ENCODE data around the gene LRRC10B.

Gene LRRC10B

DNA sequence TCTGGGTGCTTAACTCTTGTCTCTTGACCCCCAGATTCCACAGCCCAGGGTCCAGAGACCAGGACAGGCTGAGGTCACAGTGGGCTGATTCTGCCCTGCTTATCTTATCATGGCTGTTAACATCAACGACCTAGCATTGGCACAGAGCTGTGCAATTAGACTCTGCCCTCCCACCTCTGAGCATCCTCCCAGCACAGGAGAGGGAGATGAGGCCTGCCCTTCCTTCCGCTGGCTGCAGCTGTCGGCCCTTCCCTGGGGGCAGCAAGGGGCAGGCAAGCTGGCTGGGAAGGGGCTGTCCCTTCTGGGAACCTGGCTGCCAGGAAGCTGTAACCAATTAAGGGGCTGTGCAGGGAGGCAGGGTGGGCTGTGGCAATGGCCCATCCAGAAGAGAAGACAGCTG, 22.5 kb downstream of the LRRC10B start:
- no peak for DNase-seq

DNA sequence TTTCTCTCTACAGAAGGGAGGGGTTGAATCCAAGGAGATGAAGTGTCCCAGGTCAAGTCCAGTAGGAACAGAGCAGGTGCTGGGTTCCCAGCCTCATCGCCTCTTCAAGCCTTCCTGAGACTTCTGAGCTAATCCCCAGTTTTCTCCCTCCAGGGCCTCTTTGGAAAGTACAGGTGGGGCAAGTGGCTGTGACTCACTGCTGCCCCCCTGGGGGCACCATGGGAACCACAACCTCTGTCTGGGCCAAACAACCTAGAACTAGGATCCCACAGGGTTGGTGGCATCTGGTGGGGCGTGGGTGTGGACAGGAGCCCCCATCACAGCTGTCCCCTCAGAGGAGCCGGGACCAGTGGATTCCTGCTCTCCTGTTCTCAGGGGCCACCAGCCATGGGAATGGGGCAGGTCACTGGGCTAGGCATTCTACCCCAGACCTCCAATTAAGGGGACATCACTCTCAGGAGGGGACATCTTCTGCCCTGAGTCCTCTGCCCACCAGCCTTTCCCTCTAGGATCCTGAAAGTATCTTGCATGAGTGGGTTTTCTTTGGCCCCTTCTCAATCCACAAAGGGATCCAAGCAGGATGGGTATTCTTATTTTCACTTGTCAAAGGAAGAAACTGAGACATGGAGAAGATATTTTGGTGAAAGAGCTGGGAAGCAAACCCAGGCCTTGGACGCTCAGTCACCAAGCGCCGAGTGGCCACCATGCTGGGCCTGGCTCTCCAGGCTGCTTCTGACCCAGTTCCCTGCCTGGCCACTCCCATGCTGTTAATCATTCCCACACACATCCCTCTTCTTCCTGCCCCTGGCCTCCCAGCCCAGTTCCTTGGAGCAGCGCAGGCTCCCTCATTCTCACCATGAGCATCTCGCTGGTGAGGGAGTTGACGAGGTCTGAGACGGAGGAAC, 23.8 kb downstream of the LRRC10B start:
- no peak for DNase-seq

DNA sequence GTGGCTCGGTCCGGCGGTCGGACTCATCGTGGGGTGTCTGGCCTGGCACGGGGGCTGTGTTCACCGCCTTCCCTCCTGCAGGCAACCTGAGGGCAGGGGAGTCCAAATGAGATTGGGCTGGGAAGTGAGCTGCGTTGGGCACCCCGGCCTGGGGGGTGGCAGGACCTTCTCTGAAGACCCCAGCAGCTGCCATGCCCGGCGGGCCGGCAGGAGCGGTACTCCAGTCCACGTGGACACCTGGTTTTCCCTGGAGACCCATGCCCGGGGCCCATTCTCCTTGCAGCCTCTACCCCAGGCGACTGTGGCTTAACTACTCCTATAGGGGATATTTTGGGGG, 24.5 kb downstream of the LRRC10B start:
- no peak for DNase-seq

DNA sequence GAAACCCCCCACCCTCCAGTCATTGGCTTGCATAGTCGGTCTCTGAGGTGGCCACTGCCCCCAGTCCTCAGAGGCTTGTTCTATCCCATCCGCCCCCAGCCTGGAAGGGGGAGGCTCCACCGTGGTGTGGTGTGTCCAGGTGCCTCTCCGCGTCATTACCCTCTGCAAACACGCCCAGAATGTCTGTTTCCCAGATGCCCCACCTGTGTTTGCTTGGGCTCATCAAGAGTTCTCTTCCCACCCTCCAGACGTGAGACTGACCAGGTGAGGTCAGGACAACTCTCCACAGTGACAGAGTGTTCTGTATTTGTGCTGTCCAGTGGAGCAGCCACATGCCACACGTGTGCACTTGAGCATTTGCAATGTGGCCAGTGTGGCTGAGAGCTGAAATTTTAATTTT, 24.9 kb downstream of the LRRC10B start:
- DNase-seq: no peak

DNA sequence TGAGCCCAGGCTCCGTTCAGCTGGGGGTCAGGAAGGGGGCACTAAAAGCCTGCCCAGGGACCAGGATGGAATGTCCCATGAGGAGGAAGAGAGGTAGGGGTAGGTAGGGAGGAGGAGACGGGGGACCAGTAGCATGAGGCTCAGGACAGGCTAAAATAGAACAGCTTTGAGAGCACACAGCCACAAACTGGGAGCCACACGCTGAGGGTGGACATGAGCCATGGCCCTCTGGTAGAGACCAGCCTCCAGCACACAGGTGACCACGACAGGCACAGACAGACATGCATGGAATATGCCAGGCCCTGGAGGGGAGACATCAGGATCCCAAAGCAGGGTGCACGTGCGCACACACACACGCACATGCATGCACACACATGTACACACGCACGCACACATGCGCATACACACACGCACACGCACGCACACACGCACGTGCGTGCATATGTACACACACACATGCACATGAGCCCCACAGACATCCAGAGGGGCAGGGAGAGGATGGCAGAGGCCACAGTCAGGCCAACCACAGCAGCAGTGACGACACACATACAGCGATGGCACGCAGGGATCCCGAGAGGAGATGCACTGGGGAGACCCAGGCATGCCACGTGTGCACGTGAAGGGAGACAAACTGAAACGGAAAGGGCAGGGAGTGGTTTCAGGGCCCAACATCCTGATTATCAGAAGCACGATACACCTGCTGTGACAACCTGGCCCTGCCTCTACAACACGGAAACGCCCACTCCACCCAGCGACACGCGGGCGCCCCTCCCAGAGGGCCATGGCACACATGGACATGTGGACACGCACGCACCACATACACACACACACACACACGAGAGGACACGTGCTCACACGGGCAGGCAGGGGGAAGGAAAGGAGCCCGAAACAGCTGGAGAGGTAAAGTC, 25.7 kb downstream of the LRRC10B start:
- no peak for DNase-seq

DNA sequence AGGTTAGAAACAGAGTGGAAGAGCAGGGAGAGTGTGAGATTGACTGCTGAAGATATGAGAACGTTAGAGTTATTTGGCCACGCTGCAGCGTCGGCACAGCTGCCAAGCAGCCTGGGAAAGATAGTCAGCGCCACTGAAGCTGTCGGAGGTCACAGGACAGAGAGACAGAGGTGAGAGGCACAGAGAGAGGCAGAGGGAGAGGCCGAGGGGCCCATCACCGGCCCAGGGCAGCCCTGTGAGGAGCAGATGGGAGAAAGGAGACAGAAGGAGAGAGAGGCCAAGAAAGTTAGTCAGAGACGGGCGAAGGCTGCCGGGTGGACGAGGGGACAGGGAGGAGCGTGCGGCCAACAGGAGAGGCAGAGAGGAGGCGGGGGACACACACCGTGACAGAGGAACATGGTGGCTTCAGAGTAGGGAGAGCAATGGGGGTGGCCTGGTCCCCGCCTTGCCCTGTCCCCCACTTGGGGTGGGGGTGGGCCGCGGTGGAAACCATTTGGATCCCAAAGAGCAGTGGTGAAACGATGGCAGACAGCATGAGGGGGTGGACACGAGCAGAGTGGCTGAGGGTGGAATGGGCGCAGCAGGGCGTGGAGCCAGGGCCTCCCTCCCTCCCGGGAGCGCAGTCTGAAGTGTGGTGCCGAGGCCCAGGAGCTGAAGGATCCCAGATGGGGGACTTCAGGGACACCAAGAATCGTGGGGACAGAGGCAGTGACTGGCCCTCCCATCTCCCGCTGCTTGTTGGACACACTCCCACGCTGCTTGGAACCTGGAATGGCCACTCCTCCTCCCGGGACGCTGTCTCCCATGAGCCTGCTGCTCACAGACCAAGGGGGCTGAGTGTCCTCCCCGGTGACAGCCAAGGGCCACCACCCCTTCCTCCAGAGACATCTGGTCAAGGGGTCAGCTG, 26.6 kb downstream of the LRRC10B start:
- no peak for DNase-seq

DNA sequence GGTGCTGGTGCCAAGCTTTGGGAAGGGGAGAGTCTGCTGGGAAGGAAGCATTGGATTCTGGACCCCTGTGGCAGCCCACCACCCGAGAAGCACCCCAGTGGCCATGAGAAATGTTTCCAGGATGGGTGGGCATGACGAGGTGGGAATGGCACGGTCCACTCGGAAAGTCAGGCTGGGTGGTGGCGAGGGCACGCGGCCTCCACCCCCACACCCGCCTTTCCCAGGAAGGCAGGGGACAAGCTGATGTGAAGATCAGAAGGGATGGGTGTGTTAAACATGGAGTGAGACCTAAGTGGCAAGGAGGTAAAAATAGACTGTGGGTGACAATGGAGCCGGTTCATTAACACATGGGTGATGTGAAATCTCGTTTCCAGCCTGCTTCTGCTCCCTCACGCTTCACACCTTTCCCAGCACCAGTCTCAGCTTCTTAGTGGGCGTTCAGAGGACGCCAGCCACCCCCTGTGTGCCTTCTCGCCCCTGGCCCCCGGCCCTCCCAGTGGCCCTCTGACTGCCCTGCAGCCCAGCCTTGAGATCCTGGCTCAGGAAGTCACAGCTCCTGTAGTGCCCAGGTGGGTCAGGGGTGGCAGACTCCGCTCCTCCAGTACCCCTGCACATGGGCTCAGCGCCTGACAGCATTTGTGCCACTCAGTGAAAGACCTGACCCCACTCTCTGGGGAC, 27.6 kb downstream of the LRRC10B start:
- no peak for DNase-seq

DNA sequence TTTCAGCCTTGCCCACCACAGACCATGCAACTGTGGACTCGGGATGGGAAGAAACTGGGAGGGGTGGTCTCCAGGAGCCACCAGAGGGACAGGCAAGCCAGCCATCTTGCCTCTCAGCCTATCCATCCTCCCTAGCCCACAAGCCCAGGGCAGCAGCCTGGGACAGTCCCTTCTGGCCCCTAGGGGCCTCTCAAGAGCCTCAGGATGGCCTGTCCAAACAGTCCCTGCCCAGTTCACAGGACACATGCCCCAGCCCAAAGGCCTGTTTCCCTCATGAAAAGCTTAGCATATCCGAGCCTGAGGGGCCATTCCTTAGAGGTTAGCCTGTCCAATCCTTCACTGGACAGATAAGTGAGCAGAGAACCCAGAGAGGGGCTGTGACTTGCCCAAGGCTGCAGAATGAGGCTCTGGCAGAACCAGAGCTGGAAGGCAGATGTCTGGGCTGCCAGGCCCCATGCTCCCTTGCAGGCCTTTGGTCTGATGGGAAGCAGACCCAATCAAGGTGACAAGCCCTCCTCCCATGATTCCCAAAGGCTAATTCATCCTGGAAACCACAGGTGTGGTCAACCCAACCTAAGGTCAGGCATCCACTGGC, 28.2 kb downstream of the LRRC10B start:
- DNase-seq: no peak

DNA sequence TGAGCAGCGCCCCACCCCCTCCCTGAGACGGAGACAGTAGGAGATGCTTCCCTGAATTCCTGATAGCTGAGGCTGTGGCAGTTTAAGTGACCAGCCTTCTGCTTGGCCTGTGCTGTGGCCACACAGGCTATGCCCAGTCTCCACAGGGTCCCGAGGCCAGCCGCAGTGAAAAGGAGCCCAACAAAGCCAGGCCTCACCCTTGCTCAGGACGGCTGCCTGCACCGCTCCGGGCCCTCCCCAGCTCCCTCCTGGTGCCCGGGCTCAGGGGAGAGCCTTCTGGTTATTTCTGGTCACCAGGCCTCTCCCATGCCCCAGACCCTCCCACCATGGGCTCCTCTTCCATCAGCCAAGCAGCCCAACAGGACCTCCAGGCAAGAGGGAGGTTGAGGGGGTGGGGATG, 28.8 kb downstream of the LRRC10B start:
- DNase-seq: no peak

DNA sequence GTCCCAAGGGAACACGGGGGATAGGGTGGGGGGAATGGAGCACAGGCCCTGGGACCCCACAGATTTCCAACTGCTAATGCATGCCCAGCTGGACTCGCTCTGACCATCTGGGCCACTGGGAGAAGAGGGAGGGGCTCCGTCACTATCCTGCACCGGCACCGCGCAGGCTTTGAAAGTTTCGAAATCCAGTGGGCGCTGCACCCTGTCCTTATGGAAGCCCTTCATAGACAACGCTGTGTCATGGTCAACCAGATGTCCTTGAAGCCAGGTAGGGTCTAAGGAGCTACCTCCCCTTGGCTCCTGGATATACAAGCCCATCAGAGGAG, 30.1 kb downstream of the LRRC10B start:
- no peak for DNase-seq

DNA sequence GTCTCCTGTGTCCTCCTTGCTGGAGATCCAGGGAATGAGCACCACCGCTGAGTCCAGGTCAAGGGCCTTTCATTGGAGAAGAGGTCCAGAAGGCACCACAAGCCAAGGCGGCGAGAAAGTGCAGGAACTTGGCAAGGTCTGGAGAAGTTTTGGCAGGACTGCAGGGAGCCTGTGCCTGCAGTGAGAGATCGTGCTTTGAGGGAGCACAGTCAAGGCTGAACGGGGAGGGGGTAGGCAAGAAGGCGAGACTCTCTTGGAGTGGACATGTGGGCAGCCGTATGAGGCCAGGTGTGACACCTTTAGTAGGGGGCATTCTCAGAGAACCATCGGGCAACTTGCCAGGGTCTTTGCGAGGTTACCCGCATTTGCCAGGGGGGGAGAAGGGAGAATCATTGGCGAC, 30.5 kb downstream of the LRRC10B start:
- no peak for DNase-seq

DNA sequence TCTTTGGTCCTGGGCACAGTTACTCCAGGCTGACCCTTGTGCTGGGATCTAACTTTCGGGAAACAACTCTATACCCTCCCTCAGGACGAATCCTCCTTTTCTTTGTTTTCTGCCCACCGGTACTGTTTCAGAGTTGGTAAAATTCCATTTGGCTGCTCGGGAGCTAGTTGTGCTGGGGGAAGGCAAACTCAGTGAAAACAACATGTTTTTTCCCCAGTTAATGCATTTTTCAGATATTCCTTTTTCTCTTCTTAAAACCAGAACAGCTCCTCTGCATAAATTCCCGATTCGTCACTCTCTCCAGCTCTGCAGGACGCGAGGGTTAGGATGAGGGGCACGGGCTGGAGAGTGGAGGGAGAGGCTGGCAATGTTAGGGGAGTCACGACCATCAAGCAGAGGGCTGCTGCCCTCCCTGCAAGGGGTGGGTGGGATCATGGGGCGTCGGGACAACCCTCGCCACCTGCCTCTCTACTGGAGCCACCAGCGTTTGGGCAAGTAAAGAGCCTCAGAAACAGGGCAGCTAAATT, 31.3 kb downstream of the LRRC10B start:
- DNase-seq: no peak

DNA sequence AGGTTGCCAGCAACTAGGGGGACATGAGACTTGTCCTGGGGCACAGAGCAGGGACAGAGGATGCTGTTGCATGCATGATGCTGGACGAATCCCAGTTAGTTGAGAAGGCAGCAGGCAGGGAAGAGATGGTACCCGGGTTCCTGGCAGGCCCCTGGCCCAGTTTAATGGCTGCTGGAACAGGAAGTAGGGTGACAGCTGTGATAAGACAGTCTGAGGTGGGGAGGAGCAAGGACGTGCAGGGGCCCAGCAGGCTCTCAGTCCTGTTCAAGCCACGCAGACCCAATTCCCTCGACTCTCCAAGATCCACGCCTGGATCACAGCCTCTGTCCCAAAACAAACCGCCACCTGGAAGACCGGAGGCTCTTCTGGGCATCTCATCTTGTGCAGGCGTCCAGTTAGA, 32.0 kb downstream of the LRRC10B start:
- no peak for DNase-seq

DNA sequence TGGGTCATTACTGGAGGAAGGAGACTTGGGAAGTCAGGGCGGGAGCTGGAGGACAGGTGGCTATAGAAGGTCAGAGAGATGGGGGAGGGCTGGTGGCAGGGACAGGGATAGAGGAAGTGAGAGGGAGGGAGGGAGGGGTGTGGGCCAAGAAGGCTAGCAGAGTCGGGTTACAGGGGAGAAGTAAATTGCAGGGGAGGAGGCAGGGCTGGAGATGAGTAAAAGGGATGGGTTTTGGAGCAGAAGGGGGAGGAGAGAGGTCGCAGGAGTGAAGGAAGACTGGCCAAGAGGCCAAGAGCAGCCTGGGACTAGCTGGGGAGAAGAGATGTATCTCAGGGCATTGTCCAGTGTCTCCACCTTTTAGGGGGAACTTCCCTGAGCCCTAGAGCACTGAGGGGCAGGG, 33.0 kb downstream of the LRRC10B start:
- DNase-seq: no peak

DNA sequence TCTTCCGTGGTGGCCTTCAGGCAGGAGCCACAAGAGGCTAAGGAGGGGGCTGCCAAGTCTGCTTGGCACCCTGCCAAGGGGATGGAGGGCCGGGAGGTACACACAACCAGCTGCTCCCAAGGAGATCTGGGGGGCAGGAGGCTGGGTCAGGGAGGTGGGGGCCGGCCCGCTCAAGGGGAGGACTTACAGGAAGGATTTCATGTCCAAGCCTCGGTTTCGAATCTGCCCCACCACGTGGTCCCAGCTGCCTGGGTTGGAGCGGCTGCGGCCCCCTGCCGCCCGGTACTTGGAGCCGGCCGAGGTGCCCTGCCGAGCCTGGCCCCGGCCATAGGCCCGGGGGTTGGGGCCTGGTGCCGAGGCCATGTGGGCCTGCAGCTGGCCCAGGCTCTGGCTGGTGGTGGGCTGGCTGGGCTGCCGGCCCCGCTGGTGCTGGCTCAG, 33.5 kb downstream of the LRRC10B start:
- no peak for DNase-seq

DNA sequence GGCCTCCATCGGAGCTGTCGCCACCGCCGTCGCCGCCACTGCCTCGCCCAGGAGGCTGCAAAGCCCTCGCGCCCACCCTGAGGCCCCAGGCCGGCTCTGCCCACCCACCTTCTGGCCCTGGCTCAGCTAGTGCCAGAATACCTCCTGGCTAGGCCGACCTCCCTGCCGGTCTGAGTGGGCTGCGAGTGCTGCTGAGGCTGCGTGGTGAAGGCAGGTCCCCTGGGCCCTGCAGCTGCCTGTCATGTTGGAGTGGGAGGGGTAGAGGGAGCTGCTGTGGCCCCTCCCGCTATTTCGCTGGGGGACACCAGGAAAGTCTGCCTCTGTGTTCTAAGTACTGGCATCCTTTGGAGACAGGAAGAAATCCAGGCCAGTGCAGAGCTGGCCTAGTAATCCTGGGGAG, 34.2 kb downstream of the LRRC10B start:
- DNase-seq: no peak

DNA sequence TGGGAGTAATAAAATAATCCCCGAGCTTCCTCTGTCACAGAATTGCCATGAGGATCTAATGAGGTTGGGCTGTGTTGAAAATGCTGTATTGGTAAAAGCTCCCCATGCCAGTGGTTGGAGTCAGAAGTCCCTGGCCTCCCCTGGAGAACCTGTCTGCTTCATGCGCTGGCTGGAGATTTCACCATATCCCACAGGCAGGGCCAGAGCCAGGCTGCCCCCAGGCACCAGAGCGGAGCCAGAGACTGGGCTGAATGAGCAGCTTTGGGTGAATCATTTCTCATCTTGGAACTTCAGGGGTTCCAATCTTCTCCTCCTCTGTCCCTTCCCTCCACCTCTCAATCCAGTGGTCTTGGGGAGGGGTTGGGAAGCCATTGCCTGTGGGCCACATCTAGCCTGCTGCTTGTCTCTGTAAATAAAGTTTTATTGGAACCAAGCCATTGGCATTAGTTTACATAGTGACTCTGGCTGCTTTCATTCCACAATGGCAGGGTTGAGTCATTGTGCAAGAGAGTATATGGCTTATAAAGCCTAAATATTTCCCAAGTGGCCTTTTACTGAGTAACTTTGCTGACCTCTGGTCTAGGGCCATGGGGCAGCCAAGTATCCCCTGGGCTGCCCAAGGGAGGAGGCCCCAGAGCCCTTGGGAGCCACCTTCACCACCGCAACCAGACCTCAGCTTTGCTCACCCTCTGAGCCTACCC, 35.2 kb downstream of the LRRC10B start:
- no peak for DNase-seq

DNA sequence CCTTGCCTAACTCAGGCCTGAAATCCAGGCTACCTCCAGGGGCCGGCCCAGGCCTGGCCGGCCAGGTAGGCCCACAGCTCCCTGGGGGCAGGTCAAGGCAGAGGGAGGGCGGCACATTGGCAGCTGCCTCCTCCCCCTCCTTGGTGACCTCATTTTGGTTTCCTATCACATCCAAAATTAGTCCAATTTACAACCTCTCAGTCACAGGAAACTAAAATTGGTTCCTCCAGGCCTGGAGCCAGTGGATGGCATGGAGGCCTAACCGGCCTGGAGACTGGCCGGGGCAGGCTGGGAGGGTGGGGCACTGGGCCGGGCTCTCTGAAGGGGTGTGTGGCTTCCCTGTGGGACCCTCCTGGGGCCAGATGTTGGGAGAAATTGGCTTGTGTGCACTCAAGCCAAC, 35.9 kb downstream of the LRRC10B start:
- no peak for DNase-seq

DNA sequence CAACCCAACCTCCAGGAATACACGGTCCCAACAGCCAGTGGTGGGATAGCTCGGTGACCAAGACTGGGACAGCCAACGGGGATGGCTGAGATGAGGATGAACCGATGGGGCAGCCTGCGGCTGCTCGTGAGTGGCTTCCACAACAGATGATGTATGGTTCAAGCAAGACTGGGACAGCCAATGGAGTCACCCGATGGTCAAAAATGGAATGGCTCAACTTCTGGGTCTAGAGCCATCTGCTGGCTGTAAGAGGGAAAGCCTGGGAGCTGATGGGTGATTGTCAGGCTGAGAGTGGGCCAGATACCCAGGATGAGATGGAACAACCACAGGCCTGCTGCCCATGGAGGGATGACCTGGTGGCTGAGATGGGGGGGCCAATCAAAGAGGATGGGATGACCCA, 36.8 kb downstream of the LRRC10B start:
- DNase-seq: no peak

DNA sequence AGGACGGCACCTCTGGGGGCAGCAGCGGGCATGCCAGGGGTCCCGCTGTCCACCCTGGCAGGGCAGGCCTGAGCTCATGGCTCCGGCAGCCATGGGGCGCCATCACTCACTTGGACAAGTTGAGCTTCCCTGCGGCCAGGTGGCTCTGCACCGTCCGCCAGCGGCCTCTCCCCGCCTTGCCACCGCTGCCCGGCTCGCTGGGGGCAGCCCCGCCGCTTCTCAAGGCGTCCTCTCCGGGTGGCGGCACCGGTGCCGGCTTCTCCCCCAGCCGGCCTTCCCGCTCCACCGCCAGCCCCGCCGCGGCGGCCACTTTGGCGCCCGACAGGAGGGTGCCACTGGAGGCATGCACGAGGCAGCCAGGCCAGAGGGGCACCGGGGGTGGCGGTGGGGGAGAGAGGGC, 37.4 kb downstream of the LRRC10B start:
- DNase-seq: no peak

DNA sequence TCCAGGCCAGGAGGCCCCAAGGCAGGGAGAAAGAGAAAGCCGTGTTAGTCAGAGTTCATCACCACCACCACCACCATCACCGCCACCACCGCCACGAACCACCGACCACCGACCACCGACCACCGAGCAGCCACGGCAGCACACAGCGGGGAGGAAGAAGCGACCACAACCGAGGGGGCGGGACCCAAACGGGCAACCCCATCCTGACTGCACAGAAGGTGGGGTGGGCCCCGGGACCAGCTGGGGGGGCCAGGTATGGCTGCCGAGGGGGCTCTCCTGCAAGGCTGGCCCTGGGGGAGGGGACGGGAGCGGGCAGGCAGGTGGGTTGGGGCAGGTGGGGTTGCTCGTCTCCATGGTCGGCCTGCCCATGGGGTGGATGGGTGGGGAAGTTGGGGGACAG, 38.1 kb downstream of the LRRC10B start:
- no peak for DNase-seq
